ENCODE data around the gene ACADM.
"Not testable (repeated sequence)": the region's sequence is repeated elsewhere in the genome, so short reads cannot be mapped to it uniquely, and the experiment has no call there.

The ACADM gene

DNA sequence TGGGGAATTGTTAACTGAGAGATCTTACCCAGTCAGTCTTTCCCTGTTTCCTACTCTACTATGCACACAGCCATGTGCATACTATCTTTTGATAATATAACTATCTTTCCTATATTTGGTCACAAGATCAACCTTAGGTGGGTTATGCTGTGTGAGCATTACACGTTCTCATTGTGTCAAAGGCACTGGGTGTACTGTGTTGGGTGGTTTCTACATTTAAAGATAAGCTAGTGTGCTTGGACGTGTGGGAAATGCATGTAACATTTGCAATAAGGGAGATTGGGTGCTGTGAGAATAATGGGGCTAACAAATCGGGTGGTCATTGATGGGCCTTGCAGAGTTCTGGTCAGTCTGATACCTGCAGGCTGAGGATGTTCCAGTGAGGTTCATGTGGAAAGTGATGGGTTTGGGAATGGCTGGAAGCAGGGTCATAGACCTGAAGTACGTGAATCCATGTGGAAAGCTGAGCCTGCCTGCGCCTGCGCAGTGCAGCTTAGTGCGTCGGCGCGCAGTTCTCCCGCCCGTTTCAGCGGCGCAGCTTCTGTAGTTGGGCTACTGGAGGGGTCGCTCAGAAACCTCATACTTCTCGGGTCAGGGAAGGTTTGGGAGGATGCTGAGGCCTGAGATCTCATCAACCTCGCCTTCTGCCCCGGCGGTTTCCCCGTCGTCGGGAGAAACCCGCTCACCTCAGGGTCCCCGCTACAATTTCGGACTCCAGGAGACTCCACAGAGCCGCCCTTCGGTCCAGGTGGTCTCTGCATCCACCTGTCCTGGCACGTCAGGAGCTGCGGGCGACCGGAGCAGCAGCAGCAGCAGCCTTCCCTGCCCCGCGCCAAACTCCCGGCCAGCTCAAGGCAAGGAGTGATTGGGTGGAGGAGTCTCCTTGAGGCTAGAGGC, 72.1 kb downstream of the ACADM start, which contains the start of gene MSH4:
TSS of gene MSH4 (plus strand) at position 507 of the 897 bp plus-strand sequence. CDS start at position 611, 104 bp downstream.
- DNase-seq (ENCODE audit: low spot score), result no peak

DNA sequence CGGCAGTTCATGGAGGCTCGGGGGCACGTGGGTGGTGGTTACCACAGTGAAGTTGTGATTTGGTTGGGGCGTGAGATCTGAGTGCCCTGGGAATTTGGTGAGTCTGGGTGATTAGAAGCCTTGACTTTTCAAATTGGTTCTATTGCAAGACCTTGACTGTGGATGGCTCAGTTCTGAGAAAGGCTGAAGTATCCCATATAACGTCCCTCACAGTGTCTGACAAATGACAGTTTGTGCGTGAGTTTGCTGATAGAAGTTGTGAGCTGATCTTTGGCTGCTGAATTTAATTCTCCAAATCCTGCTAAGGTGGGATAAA, 72.7 kb downstream of the ACADM start:
- no peak for DNase-seq (ENCODE audit: low spot score)

DNA sequence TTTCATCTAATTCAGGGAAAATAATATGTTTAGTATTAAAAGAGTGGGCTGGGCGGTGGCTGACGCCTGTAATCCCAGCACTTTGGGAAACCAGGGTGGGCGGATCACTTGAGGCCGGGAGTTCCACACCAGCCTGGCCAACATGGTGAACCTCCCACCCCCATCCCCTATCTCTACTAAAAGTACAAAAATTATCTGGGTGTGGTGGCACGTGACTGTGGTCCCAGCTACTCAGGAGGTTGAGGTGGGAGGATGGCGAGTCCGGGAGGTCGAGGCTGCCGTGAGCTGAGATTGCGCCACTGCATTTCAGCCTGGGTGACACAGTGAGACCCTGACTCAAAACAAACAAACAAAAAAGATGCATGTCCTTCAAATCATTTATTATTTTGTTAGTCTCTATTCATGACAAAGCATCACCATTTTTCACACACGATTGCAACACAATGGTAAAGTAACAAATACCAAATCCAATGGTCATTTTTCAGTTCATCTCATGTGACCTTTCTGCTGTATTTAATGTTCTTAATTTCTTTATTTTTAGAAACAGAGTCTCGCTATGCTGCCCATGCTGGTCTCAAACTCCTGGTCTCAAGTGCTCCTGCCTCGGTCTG, 73.2 kb downstream of the ACADM start:
- DNase-seq (ENCODE audit: low spot score), result no peak

DNA sequence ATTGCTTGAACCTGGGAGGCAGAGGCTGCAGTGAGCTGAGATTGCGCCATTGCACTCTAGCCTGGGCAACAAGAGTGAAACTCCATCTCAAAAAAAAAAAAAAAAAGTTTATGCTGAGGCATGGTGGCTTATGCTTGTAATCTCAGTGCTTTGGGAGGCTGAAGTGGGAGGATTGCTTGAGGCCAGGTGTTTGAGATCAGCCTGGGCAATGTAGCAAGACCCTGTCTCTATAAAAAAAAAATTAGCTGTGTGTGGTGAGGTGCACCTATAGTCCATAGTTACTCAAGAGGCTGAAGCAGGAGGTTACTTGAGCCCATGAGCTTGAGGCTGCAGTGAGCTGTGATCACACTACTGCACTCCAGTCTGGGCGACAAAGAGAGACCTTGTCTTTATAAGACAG, 77.0 kb downstream of the ACADM start:
- not testable (repeated sequence) for DNase-seq (ENCODE audit: low spot score)

DNA sequence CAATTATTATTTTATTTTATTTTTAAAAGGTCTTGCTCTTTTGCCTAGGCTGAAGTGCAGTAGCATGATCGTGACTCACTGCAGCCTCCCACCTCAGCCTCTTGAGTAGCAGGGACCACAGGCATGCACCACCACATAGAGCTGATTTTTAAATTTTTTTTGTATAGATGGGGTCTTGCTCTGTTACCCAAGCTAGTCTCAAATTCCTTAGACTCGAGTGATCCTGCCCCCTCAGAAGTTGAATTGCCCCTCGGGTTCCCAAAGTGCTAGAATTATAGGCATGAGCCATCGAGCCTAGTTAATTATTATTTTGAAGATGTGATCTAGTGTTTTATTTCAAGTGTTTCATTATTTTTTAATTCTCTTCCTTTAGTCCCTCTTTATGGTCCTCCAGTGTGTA, 84.4 kb downstream of the ACADM start:
- no peak for DNase-seq (ENCODE audit: low spot score)

DNA sequence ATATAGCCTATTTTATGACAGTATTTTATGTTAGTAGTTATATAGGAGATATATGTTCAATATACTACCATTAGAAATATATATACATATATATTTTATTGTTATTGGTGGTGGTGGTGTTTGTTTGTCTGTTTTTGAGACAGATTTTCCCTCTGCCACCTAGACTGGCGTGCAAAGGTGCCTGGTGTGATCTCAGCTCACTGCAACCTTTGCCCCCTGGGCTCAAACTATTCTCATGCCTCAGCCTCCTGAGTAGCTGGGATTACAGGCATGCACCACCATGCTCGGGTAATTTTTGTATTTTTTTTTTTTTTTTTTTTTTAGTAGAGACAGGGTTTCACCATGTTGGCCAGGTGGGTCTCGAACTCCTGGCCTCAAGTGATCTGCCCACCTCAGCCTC, 85.6 kb downstream of the ACADM start:
- not testable (repeated sequence) for DNase-seq (ENCODE audit: low spot score)

DNA sequence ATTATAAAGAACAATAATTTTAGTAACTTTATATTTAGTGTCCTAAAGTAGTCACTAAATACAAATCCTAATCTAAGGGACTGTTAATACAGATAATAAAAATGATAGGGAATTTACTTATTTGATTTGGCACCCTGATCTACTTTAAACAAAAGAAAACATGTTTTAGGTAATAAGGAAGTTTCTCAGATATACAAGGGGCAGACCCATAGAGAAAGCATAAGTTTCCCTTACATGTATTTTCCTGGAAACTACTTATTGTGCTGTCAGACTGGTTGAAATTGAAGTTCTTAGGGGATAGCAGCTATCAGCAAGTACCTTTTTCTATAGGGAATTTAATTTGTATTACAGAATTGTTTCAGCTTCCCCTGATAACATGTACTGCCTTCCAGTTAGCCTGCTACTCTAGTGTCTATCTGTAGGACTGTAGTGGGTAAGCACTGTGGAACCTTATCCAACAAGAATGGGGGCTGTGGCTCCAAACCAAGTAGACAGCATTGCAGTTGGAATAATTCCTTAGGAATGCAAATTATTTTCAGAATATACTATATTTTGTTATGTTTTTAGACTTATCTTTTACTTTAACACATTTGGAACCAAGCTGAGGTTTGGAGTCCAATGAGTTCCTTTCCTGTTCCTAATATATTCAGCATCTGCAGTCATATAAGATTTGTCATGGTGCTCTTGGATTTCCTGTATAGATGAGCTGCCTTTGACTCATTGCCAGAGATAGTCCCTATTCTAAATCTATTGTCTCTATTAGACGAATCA, 86.9 kb downstream of the ACADM start:
- DNase-seq (ENCODE audit: low spot score), result no peak

DNA sequence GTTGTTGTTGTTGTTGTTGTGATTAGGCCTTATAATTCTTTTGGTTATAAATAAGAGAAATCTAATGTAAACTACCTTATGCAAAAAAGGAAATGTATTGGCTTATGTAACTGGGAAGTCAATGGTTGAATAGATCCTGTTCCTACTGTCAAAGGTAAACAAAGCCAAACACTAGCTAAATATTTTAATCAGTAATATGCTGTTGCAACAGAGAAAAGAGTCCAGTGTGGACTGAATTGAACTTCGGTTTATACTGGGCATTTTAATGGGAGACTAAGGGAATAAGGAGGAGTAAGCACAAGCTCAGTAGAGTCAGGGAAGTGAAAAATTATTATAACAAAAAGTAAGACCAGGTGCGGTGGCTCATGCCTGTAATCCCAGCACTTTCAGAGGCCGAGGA, 87.6 kb downstream of the ACADM start:
- DNase-seq (ENCODE audit: low spot score), result no peak
